NB4 (cell line): Measurements from ENCODE around the gene NOL9.

Experiments used
- POLR2A ChIP-seq: IDR thresholded peaks from 2 replicates; pipeline ENCODE4 v1.6.1; 2011; ENCODE audit warnings: mild to moderate bottlenecking; ENCODE audit not compliant: insufficient read length; ENCODE audit errors: extremely low read depth
- TF ChIP-seq, protein P1 (sequence below): IDR thresholded peaks from one replicate; pipeline ENCODE4 v1.5.1; 2012; ENCODE audit warnings: low read depth, low read length
- TF ChIP-seq, protein P2 (sequence below): IDR thresholded peaks from 2 replicates; pipeline ENCODE4 v1.6.1; 2011; ENCODE audit warnings: low read depth, low read length

DNA sequence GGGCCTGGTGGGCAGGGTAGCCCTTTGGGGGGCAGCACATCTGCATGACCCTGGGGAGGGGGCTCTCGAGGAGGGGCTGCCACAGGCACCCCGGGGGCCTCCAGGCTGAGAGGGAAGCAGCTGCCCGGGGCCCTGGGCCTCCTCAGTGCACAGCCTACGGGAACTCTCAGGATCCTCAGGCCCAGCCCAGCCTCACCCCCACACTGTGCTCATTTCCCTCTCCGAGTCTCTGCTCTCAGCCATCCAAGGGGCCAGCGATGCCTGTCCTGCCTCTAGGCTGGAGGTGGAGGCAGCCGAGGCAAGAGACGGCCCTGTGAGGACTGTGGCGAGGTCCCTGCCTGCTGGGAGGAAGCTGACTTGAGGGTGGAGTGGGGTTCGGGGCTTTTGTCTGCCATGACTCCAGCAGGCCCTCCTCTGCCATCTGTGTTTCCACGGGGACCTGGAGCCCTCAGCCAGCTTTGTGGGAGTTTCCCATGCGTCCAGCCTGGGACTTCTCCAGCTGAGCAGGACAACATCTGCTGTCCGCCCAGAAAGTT lies 55.7 kb downstream of the NOL9 start:
- TF ChIP-seq, protein P1, sequence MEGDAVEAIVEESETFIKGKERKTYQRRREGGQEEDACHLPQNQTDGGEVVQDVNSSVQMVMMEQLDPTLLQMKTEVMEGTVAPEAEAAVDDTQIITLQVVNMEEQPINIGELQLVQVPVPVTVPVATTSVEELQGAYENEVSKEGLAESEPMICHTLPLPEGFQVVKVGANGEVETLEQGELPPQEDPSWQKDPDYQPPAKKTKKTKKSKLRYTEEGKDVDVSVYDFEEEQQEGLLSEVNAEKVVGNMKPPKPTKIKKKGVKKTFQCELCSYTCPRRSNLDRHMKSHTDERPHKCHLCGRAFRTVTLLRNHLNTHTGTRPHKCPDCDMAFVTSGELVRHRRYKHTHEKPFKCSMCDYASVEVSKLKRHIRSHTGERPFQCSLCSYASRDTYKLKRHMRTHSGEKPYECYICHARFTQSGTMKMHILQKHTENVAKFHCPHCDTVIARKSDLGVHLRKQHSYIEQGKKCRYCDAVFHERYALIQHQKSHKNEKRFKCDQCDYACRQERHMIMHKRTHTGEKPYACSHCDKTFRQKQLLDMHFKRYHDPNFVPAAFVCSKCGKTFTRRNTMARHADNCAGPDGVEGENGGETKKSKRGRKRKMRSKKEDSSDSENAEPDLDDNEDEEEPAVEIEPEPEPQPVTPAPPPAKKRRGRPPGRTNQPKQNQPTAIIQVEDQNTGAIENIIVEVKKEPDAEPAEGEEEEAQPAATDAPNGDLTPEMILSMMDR = no peak
- no peak for TF ChIP-seq POLR2A
- TF ChIP-seq, protein P2, sequence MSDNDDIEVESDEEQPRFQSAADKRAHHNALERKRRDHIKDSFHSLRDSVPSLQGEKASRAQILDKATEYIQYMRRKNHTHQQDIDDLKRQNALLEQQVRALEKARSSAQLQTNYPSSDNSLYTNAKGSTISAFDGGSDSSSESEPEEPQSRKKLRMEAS = no peak
